Astrocyte of the spinal cord (primary cell): Measurements from ENCODE around the gene ANKRD60.

ENCODE experiments used
- DNase-seq: peaks from one replicate; pipeline ENCODE4 v3.0.0; 2011; ENCODE audit warnings: low read depth, low spot score
- H3K4me3 ChIP-seq: 2 replicates; pipeline ENCODE4 v1.5.1; 2011; ENCODE audit warnings: low read depth, mild to moderate bottlenecking, low read length, moderate library complexity
- in situ Hi-C: cut with HindIII; loops from 2 replicates; pipeline ENCODE4 v1.10.0; 2017; ENCODE audit warnings: low sequenced_read_pairs
- TF ChIP-seq, protein P1 (sequence below): IDR thresholded peaks from 2 replicates; pipeline ENCODE4 v1.5.1; 2012; ENCODE audit warnings: low read depth, mild to moderate bottlenecking, low read length, inconsistent platforms

ANKRD60 gene

GRCh38 chr20:58174708-58175280, 53.7 kb downstream of the ANKRD60 start:
- TF ChIP-seq, protein P1, sequence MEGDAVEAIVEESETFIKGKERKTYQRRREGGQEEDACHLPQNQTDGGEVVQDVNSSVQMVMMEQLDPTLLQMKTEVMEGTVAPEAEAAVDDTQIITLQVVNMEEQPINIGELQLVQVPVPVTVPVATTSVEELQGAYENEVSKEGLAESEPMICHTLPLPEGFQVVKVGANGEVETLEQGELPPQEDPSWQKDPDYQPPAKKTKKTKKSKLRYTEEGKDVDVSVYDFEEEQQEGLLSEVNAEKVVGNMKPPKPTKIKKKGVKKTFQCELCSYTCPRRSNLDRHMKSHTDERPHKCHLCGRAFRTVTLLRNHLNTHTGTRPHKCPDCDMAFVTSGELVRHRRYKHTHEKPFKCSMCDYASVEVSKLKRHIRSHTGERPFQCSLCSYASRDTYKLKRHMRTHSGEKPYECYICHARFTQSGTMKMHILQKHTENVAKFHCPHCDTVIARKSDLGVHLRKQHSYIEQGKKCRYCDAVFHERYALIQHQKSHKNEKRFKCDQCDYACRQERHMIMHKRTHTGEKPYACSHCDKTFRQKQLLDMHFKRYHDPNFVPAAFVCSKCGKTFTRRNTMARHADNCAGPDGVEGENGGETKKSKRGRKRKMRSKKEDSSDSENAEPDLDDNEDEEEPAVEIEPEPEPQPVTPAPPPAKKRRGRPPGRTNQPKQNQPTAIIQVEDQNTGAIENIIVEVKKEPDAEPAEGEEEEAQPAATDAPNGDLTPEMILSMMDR, result no peak
- peak; percentile 40 for DNase-seq
- in situ Hi-C loops, result no loop called here
- H3K4me3 ChIP-seq, result no peak overlapping the region

DNA sequence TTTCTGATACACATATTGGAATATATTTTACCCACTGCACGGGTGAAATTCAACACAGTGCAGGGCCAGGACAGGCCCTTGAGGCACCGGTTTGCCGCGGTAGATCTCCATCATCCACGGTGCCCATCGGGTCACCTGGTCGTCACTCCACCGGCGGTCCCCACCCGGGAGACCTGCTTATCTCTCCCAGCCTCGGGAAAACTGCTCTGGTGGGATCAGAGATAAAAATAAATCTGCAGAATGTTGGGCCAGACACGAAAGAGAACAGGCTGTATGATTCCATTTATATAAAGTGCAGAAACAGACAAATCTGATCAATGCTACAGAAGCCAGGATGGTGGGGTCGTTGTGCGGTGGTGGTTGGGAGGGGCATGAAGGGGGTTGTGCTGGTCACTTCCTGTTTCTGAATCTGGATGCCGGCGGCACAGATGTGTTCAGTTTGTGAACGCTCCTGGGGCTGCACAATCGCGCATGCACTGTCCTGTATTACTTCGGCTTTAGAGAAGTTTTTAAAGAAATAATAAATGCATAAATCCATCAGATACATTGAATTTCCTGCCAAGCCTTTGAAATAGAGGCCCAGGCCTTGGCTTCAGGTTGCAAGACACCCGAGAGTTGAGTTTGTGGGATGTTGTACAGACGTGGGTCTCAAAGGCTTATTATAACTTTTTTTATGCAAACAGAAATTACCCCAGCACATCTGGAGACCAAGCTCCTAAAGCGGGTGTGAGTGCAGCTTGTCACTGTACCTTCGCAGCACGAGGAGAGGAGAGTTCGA, 54.3 kb downstream of the ANKRD60 start:
- in situ Hi-C loops, result no loop called here
- no peak for DNase-seq
- H3K4me3 ChIP-seq, result no peak overlapping the region
- TF ChIP-seq, protein P1, result no peak

DNA sequence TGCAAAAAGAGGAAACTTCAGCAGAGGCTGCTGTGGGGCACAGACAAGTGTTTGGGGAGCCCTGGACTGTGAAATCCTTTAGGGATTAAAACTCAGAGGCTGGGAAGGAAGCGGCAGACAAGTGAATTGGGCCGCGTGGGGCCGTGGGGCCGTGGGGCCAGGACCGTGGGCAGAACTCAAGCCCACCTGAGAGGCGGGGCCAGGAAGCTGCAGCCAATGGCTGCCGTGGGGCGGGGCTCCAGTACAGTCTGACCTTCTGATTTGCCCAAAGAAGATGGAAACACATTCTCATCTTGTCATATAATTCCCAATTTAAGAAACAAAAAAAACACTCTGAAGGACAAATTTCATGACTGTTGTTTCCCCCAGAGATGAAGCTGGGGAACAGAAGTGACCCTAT, 55.4 kb downstream of the ANKRD60 start:
- no peak overlapping the region for H3K4me3 ChIP-seq
- in situ Hi-C loops, result no loop called here
- TF ChIP-seq, protein P1, result no peak
- no peak for DNase-seq

DNA sequence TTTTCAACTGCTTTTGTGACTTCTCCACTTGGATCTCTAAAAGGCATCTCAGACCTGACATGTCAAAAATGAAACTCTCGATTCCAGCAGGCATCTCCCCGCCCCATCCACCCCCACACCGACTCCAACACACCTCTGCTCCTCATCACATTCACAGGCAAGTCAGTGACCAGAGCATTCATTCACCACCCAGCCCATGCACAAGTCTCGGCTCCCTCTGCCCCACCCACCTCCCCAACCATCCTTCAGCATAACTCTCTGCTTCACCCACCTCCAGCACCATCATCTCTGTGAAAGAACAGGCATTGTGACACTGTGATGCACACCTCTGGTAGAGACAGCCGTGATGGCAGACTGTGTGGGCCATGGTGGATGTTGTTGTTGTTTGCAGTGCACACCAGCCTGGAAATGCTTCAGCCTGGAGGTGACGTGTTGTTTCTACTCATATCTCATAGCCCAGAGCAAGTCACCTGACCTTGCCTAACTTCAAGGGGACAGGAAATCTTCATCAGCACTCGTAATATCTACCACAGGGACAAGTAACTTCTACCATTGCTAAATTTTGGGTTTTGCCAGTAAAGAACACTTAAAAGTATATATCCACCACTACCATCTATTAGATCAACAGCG, 56.5 kb downstream of the ANKRD60 start:
- TF ChIP-seq, protein P1, result no peak
- no peak overlapping the region for H3K4me3 ChIP-seq
- in situ Hi-C loops, result no loop called here
- DNase-seq, result no peak

- TF ChIP-seq, protein P1, result no peak
- H3K4me3 ChIP-seq, result no peak overlapping the region
- in situ Hi-C loops, result no loop called here
- DNase-seq, result peak; percentile 86
These were observed 59.0 kb downstream of the ANKRD60 start for GRCh38 chr20:58169450-58169849.

- DNase-seq, result no peak
- H3K4me3 ChIP-seq, result no peak overlapping the region
- TF ChIP-seq, protein P1, result no peak
- in situ Hi-C loops, result no loop called here
These were observed 59.6 kb downstream of the ANKRD60 start for GRCh38 chr20:58168843-58169242.
